ENCODE measurements around the gene DDAH2.

DDAH2 gene

DNA sequence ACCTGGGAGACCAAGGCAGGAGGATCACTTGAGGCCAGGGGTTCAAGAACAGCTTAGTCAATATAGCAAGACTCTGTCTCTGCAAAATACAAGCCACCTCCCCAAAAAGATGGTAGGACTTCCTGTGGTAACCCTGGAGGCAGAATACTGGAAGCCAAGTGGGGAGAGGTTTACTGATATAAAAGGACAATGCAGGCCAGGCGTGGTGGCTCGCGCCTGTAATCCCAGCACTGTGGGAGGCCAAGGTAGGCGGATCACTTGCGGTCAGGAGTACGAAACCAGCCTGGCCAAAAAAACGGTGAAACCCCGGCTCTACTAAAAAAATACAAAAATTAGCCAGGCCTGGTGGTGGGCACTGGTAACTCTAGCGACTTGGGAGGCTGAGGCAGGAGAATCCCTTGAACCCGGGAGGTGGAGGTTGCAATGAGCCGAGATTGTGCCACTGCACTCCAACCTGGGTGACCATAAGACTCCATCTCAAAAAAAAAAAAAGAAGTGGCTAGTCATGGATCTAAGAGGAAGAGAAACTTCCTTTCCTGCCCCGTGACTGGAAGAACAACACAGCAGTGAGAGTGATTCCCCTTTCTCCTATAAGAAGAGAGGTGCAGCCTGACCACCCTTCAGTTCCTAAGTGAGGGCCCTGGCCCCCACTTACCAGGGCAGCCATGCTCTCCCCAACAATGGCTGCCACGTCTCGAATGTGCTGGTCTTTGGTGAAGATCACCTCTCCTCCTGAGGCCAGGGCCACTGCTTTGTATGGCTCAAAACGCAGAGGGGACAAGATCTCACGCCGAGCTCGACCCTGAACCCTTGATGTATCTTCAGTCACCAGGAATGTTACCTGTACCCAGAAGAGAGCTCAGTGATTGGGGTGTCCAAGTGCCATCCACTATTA, 39.5 kb upstream of the DDAH2 start:
- peaks cover 10% of the 10 kb centered on the region for H3K4me1 Mint-ChIP-seq
- TF ChIP-seq, protein P1, sequence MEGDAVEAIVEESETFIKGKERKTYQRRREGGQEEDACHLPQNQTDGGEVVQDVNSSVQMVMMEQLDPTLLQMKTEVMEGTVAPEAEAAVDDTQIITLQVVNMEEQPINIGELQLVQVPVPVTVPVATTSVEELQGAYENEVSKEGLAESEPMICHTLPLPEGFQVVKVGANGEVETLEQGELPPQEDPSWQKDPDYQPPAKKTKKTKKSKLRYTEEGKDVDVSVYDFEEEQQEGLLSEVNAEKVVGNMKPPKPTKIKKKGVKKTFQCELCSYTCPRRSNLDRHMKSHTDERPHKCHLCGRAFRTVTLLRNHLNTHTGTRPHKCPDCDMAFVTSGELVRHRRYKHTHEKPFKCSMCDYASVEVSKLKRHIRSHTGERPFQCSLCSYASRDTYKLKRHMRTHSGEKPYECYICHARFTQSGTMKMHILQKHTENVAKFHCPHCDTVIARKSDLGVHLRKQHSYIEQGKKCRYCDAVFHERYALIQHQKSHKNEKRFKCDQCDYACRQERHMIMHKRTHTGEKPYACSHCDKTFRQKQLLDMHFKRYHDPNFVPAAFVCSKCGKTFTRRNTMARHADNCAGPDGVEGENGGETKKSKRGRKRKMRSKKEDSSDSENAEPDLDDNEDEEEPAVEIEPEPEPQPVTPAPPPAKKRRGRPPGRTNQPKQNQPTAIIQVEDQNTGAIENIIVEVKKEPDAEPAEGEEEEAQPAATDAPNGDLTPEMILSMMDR (IDR thresholded peaks at IDR 0.05; ENCODE audit: unreplicated experiment in 3 of 3) = no peak
- H3K36me3 Mint-ChIP-seq (ENCODE audit: low read depth) = no peaks in the 10 kb centered on the region
- no peaks in the 10 kb centered on the region for H3K27me3 Mint-ChIP-seq (ENCODE audit: low read depth)
- H3K27ac Mint-ChIP-seq = no peak overlapping the region
- no peak overlapping the region for H3K4me3 Mint-ChIP-seq
- H3K9me3 Mint-ChIP-seq = no peaks in the 10 kb centered on the region

DNA sequence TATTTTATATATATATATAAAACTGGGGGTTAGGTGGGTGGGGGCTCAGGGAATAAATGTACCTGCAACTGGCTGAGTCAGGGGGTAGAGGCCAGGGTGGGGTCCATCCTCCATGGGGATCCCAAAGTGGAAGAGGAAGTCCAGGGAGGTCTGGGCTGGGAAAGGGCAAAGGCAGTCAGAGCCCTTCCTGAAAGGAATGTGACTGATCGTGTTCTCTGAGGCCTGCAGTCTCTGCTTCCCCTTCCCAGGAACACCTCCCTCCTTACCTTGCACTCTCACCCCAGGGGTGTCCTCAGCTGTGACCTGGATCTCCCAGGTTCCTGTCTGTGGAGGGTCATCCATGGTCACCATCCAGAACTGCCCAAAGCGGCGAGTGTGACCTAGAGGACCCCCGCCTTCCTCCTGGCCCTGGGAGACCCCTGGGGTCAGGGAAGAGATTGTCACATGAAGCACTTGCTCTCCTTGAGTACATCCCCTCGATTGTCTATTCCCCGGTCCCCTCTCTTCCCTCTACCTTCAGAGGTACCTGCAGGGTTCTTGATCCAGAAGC, 38.1 kb upstream of the DDAH2 start:
- TF ChIP-seq, protein P1 (IDR thresholded peaks at IDR 0.05; ENCODE audit: unreplicated experiment in 3 of 3) = no peak
- H3K4me1 Mint-ChIP-seq = peaks cover 15% of the 10 kb centered on the region
- H3K9me3 Mint-ChIP-seq = no peaks in the 10 kb centered on the region
- peaks cover 1% of the 10 kb centered on the region for H3K36me3 Mint-ChIP-seq (ENCODE audit: low read depth)
- H3K4me3 Mint-ChIP-seq = no peak overlapping the region
- H3K27me3 Mint-ChIP-seq (ENCODE audit: low read depth) = no peaks in the 10 kb centered on the region
- H3K27ac Mint-ChIP-seq = no peak overlapping the region

DNA sequence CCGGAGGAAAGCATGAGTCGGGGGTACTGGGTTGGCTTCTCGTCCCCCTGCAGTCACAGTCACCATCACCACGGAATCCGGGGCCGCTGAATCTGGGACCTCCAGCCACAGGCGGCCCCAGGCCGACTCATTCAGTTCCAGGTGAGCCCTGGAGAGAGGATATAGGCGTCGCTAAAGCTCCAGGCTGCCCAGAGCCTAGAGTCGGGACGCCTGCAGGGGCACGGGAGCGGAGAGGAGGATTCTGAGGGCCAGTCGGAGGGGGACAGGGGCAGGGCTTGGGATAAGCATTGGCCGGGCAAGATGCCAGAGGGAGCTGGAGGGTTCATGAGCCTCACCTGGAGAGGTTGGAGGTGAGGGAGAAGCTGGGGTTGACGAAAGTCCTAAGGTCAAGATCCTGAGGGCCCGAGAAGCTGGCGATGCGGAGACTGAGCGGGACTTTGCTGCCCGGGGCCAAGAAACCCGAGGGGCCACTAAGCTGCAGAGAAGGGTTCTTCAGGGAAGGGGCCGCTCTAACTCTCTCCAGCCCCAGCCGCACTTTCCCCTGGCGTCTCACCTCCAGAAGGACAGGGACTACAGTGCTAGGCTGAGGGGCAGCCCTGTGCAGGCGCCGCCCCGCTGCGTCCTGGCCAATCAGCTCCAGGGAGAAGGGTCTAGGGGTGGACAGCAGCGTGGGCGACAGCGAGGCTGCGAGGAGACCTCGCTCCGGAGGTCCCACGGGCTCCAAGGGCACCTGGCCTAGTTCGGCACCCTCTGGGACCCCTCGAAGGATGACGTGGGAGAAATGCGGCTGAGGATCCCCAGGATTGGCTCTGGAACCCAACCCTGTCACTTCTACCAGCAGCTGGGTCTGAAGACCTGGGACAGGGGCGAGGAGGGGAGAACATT, 37.1 kb upstream of the DDAH2 start:
- H3K4me1 Mint-ChIP-seq = peaks cover 15% of the 10 kb centered on the region
- H3K9me3 Mint-ChIP-seq = no peaks in the 10 kb centered on the region
- H3K27ac Mint-ChIP-seq = no peak overlapping the region
- peaks cover 5% of the 10 kb centered on the region for H3K36me3 Mint-ChIP-seq (ENCODE audit: low read depth)
- H3K4me3 Mint-ChIP-seq = peak overlapping the region in 1 of 3 experiments; percentile 40
- TF ChIP-seq, protein P1 (IDR thresholded peaks at IDR 0.05; ENCODE audit: unreplicated experiment in 3 of 3) = no peak
- H3K27me3 Mint-ChIP-seq (ENCODE audit: low read depth) = no peaks in the 10 kb centered on the region

DNA sequence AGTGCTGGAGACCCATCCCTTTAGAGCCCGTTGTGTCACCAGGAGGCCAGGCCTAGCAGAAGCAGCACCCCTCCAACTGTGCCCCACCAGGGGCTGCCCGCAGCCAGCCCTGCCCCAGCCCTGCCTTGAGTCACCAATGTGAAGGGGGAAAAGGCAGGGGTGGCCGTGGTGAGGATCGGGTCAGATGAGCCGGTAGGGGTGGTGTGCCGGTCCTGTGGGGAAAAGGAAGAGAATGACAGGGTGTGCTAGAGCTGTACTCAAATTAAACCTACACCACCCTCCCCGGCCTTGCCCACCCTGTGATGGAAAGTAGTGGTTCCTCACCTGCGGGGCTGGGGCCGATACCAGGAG, 36.4 kb upstream of the DDAH2 start:
- TF ChIP-seq, protein P1 (IDR thresholded peaks at IDR 0.05; ENCODE audit: unreplicated experiment in 3 of 3) = no peak
- H3K4me3 Mint-ChIP-seq = peak overlapping the region in 1 of 3 experiments; percentile 36

DNA sequence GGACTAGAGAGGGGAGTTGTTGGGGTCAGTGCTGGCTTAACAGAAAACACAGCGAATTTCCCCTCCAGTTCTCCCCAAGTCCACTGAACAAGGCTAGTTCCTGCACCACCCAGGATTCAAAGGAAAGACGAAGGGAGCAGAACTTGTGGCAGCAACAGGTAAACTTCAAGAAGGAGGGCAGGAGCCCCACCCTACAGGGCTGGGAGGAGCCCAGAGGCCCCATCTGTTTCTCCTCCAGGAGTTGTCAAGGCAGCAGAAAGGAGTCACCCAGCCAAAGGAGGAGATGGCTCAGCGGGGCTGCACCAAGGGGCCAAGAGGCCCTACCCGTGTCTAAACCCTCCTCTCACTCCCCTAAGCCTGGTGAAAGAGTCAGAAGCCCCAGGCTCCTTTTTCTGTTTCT, 35.1 kb upstream of the DDAH2 start:
- peaks cover 15% of the 10 kb centered on the region for H3K4me1 Mint-ChIP-seq
- peak overlapping the region; percentile 76 to 90 (median 87) for H3K27ac Mint-ChIP-seq
- H3K36me3 Mint-ChIP-seq (ENCODE audit: low read depth) = peaks cover 16% of the 10 kb centered on the region
- no peaks in the 10 kb centered on the region for H3K27me3 Mint-ChIP-seq (ENCODE audit: low read depth)
- TF ChIP-seq, protein P1 (IDR thresholded peaks at IDR 0.05; ENCODE audit: unreplicated experiment in 3 of 3) = no peak
- H3K9me3 Mint-ChIP-seq = no peaks in the 10 kb centered on the region
- H3K4me3 Mint-ChIP-seq = no peak overlapping the region

More for the DNA sequence above, 36.4 kb upstream of the DDAH2 start:
- no peaks in the 10 kb centered on the region for H3K9me3 Mint-ChIP-seq
- no peaks in the 10 kb centered on the region for H3K27me3 Mint-ChIP-seq (ENCODE audit: low read depth)
- H3K36me3 Mint-ChIP-seq (ENCODE audit: low read depth) = peaks cover 10% of the 10 kb centered on the region
- no peak overlapping the region for H3K27ac Mint-ChIP-seq
- H3K4me1 Mint-ChIP-seq = peaks cover 15% of the 10 kb centered on the region
